Right atrium auricular region (tissue), 2 donors: ENCODE results near the gene PACSIN2. TPM values are rescaled to one million over a fixed set of nuclear protein-coding genes. Genes with fewer than 3 reads are reported as not detected.
A peak's percentile ranks its signal among the peaks of the same experiment; 100 is the strongest.
"Not testable (repeated sequence)": the region's sequence is repeated elsewhere in the genome, so short reads cannot be mapped to it uniquely, and the experiment has no call there.

Experiments used
- DNase-seq: peaks from one replicate; pipeline ENCODE4 v3.0.0-alpha.2; 2019; ENCODE audit warnings: low spot score
- H3K27ac ChIP-seq, 2 donors: fragments of 200-600 bp; sonication (generic); 1 replicate in 1 of 2; 2 replicates in 1 of 2; pipeline ENCODE4 v1.5.1; 2016 to 2019
- H3K27me3 ChIP-seq, 2 donors: fragments of 200-600 bp; sonication (generic); one replicate each; pipeline versions ENCODE4 v1.5.1 to v1.6.0; 2017 to 2019
- H3K36me3 ChIP-seq: fragments of 200-600 bp; sonication (generic); one replicate; pipeline ENCODE4 v1.5.1; 2016
- H3K4me1 ChIP-seq, 2 donors: fragments of 200-600 bp; sonication (generic); one replicate each; pipeline versions ENCODE4 v1.5.1 to v1.6.0; 2017 to 2019
- H3K4me3 ChIP-seq, 2 donors: fragments of 200-600 bp; sonication (generic); 1 replicate in 1 of 2; 2 replicates in 1 of 2; pipeline ENCODE4 v1.5.1; 2017 to 2019; ENCODE audit warnings: mild to moderate bottlenecking in 1 of 2, moderate library complexity in 1 of 2
- H3K9me3 ChIP-seq, 2 donors: fragments of 200-600 bp; sonication (generic); one replicate each; pipeline ENCODE4 v1.5.1; 2019
- CTCF ChIP-seq, 2 donors: fragments of 200-600 bp; sonication (generic); IDR thresholded peaks; one replicate each; pipeline ENCODE4 v1.5.1; 2019; ENCODE audit warnings: antibody characterized with exemption in 2 of 2
- total RNA-seq, 2 donors: library from RNA; depleted of rRNA; stranded (reverse); fragments of >200 nt; gene quantifications; one replicate each; pipeline ENCODE4 v1.1.0, GENCODE V29; 2016

PACSIN2 gene
- total RNA-seq, 2 donors from 2014 or later, result 66.3 to 89.8 TPM

GRCh38 chr22:42955848-42956247 lies 59.1 kb downstream of the PACSIN2 start:
- no peaks in the 10 kb centered on the region for H3K36me3 ChIP-seq
- H3K4me3 ChIP-seq, result no peak overlapping the region
- no peaks in the 10 kb centered on the region for H3K27me3 ChIP-seq
- H3K4me1 ChIP-seq, result peaks cover 0 to 58% of the 10 kb centered on the region in 2 donors
- DNase-seq, result no peak
- no peak overlapping the region for H3K27ac ChIP-seq
- TF ChIP-seq CTCF (IDR thresholded peaks at IDR 0.05), result no peak
- H3K9me3 ChIP-seq, result no peaks in the 10 kb centered on the region

- Histone ChIP-seq H3K27ac (no peak overlapping the region), H3K36me3 (no peaks in the 10 kb centered on the region), H3K4me1 (peaks cover 0 to 58% of the 10 kb centered on the region in 2 donors), H3K9me3 (no peaks in the 10 kb centered on the region), H3K27me3 (no peaks in the 10 kb centered on the region), H3K4me3 (no peak overlapping the region)
- DNase-seq, result no peak
- no peak for TF ChIP-seq CTCF (IDR thresholded peaks at IDR 0.05)
Observed at GRCh38 chr22:42955087-42955635, 59.8 kb downstream of the PACSIN2 start.

- Histone ChIP-seq H3K4me1 (peaks cover 0 to 60% of the 10 kb centered on the region in 2 donors), H3K27ac (peak overlapping the region in 1 of 2 donors; percentile 10)
- H3K36me3 ChIP-seq, DNase-seq, H3K9me3 ChIP-seq, H3K27me3 ChIP-seq, H3K4me3 ChIP-seq: not testable (repeated sequence)
Observed at GRCh38 chr22:42953751-42954150, 61.2 kb downstream of the PACSIN2 start.

GRCh38 chr22:42951093-42951710 lies 63.7 kb downstream of the PACSIN2 start:
- no peak for DNase-seq
- Histone ChIP-seq H3K4me3 (no peak overlapping the region), H3K9me3 (no peaks in the 10 kb centered on the region), H3K36me3 (no peaks in the 10 kb centered on the region), H3K27me3 (no peaks in the 10 kb centered on the region), H3K4me1 (peaks cover 0 to 76% of the 10 kb centered on the region in 2 donors), H3K27ac (peak overlapping the region in 1 of 2 donors; percentile 32)
- TF ChIP-seq CTCF (IDR thresholded peaks at IDR 0.05), result no peak

GRCh38 chr22:42950281-42950680 lies 64.7 kb downstream of the PACSIN2 start:
- peak overlapping the region in 1 of 2 donors; percentile 32 for H3K27ac ChIP-seq
- no peak overlapping the region for H3K4me3 ChIP-seq
- H3K36me3 ChIP-seq, result no peaks in the 10 kb centered on the region
- no peaks in the 10 kb centered on the region for H3K27me3 ChIP-seq
- peaks cover 0 to 85% of the 10 kb centered on the region in 2 donors for H3K4me1 ChIP-seq
- no peak for DNase-seq
- no peaks in the 10 kb centered on the region for H3K9me3 ChIP-seq
- TF ChIP-seq CTCF (IDR thresholded peaks at IDR 0.05), result no peak

- Histone ChIP-seq H3K4me1 (peaks cover 0 to 94% of the 10 kb centered on the region in 2 donors), H3K27ac (peak overlapping the region; percentile 26 to 66), H3K9me3 (no peaks in the 10 kb centered on the region), H3K36me3 (no peaks in the 10 kb centered on the region), H3K4me3 (no peak overlapping the region), H3K27me3 (no peaks in the 10 kb centered on the region)
- TF ChIP-seq CTCF (IDR thresholded peaks at IDR 0.05), result no peak
- no peak for DNase-seq
Observed at GRCh38 chr22:42949159-42949558, 65.8 kb downstream of the PACSIN2 start.
